ENCODE data around the gene SETBP1.

DNA sequence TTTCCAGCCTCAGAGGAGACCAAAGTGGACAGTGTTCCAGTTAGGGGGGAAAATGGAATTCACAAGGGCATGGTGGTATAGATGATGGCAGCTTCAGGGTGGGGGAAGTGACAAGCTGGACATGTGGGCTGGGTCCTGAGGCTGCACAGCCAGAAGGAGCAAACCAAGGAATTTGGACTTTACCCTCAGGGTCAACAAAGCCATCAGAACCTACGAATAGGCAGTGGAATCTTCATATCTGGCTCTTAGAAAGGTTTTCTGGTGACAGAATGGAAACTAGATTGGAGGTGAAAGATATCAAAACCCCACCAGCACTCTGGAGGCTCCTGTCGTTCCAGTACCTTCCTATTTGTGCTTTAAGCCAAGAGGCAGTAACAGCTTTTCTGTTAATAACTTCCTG, 127.1 kb downstream of the SETBP1 start:
- TF ChIP-seq, protein P1, sequence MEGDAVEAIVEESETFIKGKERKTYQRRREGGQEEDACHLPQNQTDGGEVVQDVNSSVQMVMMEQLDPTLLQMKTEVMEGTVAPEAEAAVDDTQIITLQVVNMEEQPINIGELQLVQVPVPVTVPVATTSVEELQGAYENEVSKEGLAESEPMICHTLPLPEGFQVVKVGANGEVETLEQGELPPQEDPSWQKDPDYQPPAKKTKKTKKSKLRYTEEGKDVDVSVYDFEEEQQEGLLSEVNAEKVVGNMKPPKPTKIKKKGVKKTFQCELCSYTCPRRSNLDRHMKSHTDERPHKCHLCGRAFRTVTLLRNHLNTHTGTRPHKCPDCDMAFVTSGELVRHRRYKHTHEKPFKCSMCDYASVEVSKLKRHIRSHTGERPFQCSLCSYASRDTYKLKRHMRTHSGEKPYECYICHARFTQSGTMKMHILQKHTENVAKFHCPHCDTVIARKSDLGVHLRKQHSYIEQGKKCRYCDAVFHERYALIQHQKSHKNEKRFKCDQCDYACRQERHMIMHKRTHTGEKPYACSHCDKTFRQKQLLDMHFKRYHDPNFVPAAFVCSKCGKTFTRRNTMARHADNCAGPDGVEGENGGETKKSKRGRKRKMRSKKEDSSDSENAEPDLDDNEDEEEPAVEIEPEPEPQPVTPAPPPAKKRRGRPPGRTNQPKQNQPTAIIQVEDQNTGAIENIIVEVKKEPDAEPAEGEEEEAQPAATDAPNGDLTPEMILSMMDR (IDR thresholded peaks at IDR 0.05) = no peak
- no peak for TF ChIP-seq POLR2A (IDR thresholded peaks at IDR 0.05)

Measured in lower leg skin (tissue), 3 donors.